ENCODE data around the gene B2M.
A peak's percentile ranks its signal among the peaks of the same experiment; 100 is the strongest.
"Not testable (repeated sequence)": the region's sequence is repeated elsewhere in the genome, so short reads cannot be mapped to it uniquely, and the experiment has no call there.

B2M gene

GRCh38 chr15:44695294-44695693, 16.0 kb upstream of the B2M start:
- no peak for FAIRE-seq
- DNase-seq (ENCODE audit: insufficient read length, low spot score) = no peak
- TF ChIP-seq TAF1 (IDR thresholded peaks at IDR 0.05; ENCODE audit: low read depth, low read length) (no peak), POLR2AphosphoS5 (IDR thresholded peaks at IDR 0.05; ENCODE audit: low read depth, low read length) (no peak), POU2F2 (IDR thresholded peaks at IDR 0.05; ENCODE audit: low read depth, low read length) (no peak), SPI1 (IDR thresholded peaks at IDR 0.05; ENCODE audit: low read depth, low read length) (no peak), POLR2A (IDR thresholded peaks at IDR 0.05; ENCODE audit: low read depth, low read length) (no peak), PAX5 (IDR thresholded peaks at IDR 0.05; ENCODE audit: insufficient read depth, low read length, severe bottlenecking) (no peak)

DNA sequence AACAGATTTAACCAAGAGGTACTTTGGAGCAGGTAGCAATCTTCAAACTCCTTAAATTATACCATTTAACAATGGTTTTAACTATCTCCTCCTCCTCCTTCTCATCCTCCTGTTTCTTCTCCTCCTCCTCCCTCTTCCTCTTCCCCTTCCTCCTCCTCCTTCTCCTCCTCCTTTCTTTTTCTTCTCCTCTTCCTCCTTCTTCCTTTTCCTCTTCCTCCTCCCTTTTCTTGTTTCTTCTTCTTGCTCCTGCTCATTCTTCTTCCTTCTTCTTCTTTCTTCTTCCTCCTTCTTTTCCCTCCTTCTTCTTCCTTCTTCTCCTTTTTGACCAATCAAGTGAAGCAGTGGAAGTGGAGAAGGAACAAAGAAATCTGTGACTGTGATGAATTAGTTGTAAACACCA, 14.3 kb upstream of the B2M start:
- TF ChIP-seq PAX5 (IDR thresholded peaks at IDR 0.05; ENCODE audit: insufficient read depth, low read length, severe bottlenecking) (no peak), SPI1 (IDR thresholded peaks at IDR 0.05; ENCODE audit: low read depth, low read length) (no peak), POLR2AphosphoS5 (IDR thresholded peaks at IDR 0.05; ENCODE audit: low read depth, low read length) (no peak)
- DNase-seq (ENCODE audit: insufficient read length, low spot score) (no peak), FAIRE-seq (no peak)

DNA sequence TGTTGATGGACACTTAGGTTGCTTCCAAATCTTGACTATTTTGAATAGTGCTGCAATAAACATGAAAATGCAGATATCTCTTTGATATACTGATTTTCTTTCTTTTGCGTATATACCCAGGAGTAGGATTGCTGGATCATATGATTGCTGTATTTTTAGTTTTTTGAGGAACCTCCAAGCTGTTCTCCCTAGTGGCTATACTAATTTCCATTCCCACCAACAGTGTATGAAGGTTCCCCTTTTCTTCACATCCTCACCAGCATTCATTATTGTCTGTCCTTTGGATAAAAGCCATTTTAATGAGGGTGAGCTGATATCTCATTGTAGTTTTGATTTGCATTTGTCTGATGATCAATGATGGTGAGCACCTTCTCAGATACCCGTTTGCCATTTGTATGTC, 12.7 kb upstream of the B2M start:
- no peak for DNase-seq (ENCODE audit: insufficient read length, low spot score)
- FAIRE-seq = peak; percentile 9
- TF ChIP-seq SPI1 (IDR thresholded peaks at IDR 0.05; ENCODE audit: low read depth, low read length) = no peak
- no peak for TF ChIP-seq TAF1 (IDR thresholded peaks at IDR 0.05; ENCODE audit: low read depth, low read length)
- TF ChIP-seq POLR2AphosphoS5 (IDR thresholded peaks at IDR 0.05; ENCODE audit: low read depth, low read length) = no peak
- TF ChIP-seq POLR2A (IDR thresholded peaks at IDR 0.05; ENCODE audit: low read depth, low read length) = no peak
- TF ChIP-seq POU2F2 (IDR thresholded peaks at IDR 0.05; ENCODE audit: low read depth, low read length) = no peak
- no peak for TF ChIP-seq PAX5 (IDR thresholded peaks at IDR 0.05; ENCODE audit: insufficient read depth, low read length, severe bottlenecking)

- not testable (repeated sequence) for FAIRE-seq; DNase-seq (ENCODE audit: insufficient read length, low spot score)
Observed at GRCh38 chr15:44700676-44701075, 10.6 kb upstream of the B2M start.

- FAIRE-seq (no peak), DNase-seq (ENCODE audit: insufficient read length, low spot score) (no peak)
- TF ChIP-seq POLR2AphosphoS5 (IDR thresholded peaks at IDR 0.05; ENCODE audit: low read depth, low read length) = no peak
- TF ChIP-seq POU2F2 (IDR thresholded peaks at IDR 0.05; ENCODE audit: low read depth, low read length) = no peak
- no peak for TF ChIP-seq TAF1 (IDR thresholded peaks at IDR 0.05; ENCODE audit: low read depth, low read length)
- TF ChIP-seq POLR2A (IDR thresholded peaks at IDR 0.05; ENCODE audit: low read depth, low read length) = no peak
- TF ChIP-seq SPI1 (IDR thresholded peaks at IDR 0.05; ENCODE audit: low read depth, low read length) = no peak
- TF ChIP-seq PAX5 (IDR thresholded peaks at IDR 0.05; ENCODE audit: insufficient read depth, low read length, severe bottlenecking) = no peak
Observed at GRCh38 chr15:44705986-44706385, 5.3 kb upstream of the B2M start.

- FAIRE-seq (no peak), DNase-seq (ENCODE audit: insufficient read length, low spot score) (no peak)
- TF ChIP-seq SPI1 (IDR thresholded peaks at IDR 0.05; ENCODE audit: low read depth, low read length) = no peak
- no peak for TF ChIP-seq POU2F2 (IDR thresholded peaks at IDR 0.05; ENCODE audit: low read depth, low read length)
- no peak for TF ChIP-seq POLR2A (IDR thresholded peaks at IDR 0.05; ENCODE audit: low read depth, low read length)
- TF ChIP-seq PAX5 (IDR thresholded peaks at IDR 0.05; ENCODE audit: insufficient read depth, low read length, severe bottlenecking) = no peak
- TF ChIP-seq TAF1 (IDR thresholded peaks at IDR 0.05; ENCODE audit: low read depth, low read length) = no peak
- no peak for TF ChIP-seq POLR2AphosphoS5 (IDR thresholded peaks at IDR 0.05; ENCODE audit: low read depth, low read length)
Observed at GRCh38 chr15:44706401-44706800, 4.9 kb upstream of the B2M start.

GRCh38 chr15:44706946-44707636, 4.2 kb upstream of the B2M start:
- no peak for FAIRE-seq
- TF ChIP-seq POLR2A (IDR thresholded peaks at IDR 0.05; ENCODE audit: low read depth, low read length) (no peak), POU2F2 (IDR thresholded peaks at IDR 0.05; ENCODE audit: low read depth, low read length) (no peak), PAX5 (IDR thresholded peaks at IDR 0.05; ENCODE audit: insufficient read depth, low read length, severe bottlenecking) (no peak), SPI1 (IDR thresholded peaks at IDR 0.05; ENCODE audit: low read depth, low read length) (no peak), POLR2AphosphoS5 (IDR thresholded peaks at IDR 0.05; ENCODE audit: low read depth, low read length) (no peak), TAF1 (IDR thresholded peaks at IDR 0.05; ENCODE audit: low read depth, low read length) (no peak)
- DNase-seq (ENCODE audit: insufficient read length, low spot score) = no peak

- no peak for DNase-seq (ENCODE audit: insufficient read length, low spot score)
- FAIRE-seq = peak; percentile 66
- TF ChIP-seq SPI1 (IDR thresholded peaks at IDR 0.05; ENCODE audit: low read depth, low read length) (peak; percentile 99), POU2F2 (IDR thresholded peaks at IDR 0.05; ENCODE audit: low read depth, low read length) (peak; percentile 51; the same call in 1 of the 2 replicates), POLR2A (IDR thresholded peaks at IDR 0.05; ENCODE audit: low read depth, low read length) (peak; percentile 73; the same call in 1 of the 2 replicates), TAF1 (IDR thresholded peaks at IDR 0.05; ENCODE audit: low read depth, low read length) (peak; percentile 33; the same call in 1 of the 2 replicates), POLR2AphosphoS5 (IDR thresholded peaks at IDR 0.05; ENCODE audit: low read depth, low read length) (peak; percentile 70), PAX5 (IDR thresholded peaks at IDR 0.05; ENCODE audit: insufficient read depth, low read length, severe bottlenecking) (no peak)
Observed at GRCh38 chr15:44710236-44711095, 851 bp upstream of the B2M start.

DNA sequence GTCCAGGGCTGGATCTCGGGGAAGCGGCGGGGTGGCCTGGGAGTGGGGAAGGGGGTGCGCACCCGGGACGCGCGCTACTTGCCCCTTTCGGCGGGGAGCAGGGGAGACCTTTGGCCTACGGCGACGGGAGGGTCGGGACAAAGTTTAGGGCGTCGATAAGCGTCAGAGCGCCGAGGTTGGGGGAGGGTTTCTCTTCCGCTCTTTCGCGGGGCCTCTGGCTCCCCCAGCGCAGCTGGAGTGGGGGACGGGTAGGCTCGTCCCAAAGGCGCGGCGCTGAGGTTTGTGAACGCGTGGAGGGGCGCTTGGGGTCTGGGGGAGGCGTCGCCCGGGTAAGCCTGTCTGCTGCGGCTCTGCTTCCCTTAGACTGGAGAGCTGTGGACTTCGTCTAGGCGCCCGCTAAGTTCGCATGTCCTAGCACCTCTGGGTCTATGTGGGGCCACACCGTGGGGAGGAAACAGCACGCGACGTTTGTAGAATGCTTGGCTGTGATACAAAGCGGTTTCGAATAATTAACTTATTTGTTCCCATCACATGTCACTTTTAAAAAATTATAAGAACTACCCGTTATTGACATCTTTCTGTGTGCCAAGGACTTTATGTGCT, 527 bp downstream of the B2M start:
- TF ChIP-seq TAF1 (IDR thresholded peaks at IDR 0.05; ENCODE audit: low read depth, low read length) (no peak; the same call in 1 of the 2 replicates), POLR2AphosphoS5 (IDR thresholded peaks at IDR 0.05; ENCODE audit: low read depth, low read length) (no peak), SPI1 (IDR thresholded peaks at IDR 0.05; ENCODE audit: low read depth, low read length) (peak; percentile 31; the same call in 1 of the 2 replicates), POU2F2 (IDR thresholded peaks at IDR 0.05; ENCODE audit: low read depth, low read length) (no peak)
- DNase-seq (ENCODE audit: insufficient read length, low spot score) (no peak), FAIRE-seq (no peak)
